ENCODE results near the gene KIF25.

KIF25 gene

DNA sequence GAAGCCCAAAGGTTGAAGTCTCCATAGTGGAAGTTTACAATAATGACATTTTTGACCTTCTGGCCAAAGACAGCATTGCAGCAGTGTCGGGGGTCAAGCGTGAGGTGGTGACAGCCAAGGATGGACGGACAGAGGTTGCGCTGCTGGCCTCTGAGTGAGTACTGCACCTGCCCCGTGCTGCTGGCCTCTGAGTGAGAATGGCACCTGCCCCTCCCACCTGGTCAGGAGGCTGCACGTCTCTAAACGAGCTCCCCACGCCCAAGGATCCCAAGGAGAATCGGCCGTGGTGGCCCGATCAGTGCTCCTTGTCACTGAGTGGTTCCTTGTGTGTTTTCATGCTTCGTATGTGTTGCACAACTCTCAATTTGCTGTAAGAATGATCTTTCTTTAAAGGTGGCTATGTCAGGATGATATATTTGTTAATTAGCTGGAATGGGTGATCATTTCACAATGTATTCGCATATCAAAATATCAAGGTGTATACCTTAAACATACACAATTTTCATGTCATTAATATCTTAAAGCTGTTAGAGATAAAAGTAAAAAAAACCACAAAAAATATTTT lies 41.2 kb downstream of the KIF25 start:
- H3K9ac ChIP-seq (ENCODE audit: low read length) = no peak overlapping the region
- H3K27me3 ChIP-seq (ENCODE audit: control insufficient read depth, insufficient read depth, low read length) = no peaks in the 10 kb centered on the region
- H3K4me3 ChIP-seq (ENCODE audit: low read depth, low read length) = no peak overlapping the region
- no peaks in the 10 kb centered on the region for H3K36me3 ChIP-seq (ENCODE audit: control insufficient read depth, insufficient read depth, low read length)
- H3K9me3 ChIP-seq (ENCODE audit: control insufficient read depth, insufficient read depth, low read depth, low read length) = peaks cover 49% of the 10 kb centered on the region
- peaks cover 12% of the 10 kb centered on the region for H3K4me1 ChIP-seq (ENCODE audit: control insufficient read depth, insufficient read depth, low read length)
- H3K27ac ChIP-seq (ENCODE audit: low read depth, low read length) = no peak overlapping the region

DNA sequence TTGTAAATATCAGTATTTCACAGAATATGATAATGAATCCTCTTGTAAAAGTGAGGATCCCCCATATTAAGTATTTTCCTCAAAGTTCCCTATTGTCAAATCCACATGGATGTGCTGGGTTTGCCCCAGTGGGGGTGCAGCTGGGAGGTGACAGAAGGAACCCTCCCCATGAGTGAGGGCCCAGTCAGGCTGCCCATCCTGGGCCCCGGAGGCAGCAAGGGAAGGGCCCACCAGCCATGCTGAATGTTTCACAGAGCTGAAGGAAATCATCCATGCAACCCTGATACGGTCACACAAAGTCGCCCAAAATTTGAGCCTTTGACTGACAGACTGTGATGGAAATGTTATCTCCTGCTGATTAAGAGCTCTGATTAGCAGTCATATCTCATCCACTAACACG lies 41.8 kb downstream of the KIF25 start:
- H3K36me3 ChIP-seq (ENCODE audit: control insufficient read depth, insufficient read depth, low read length) = no peaks in the 10 kb centered on the region
- no peaks in the 10 kb centered on the region for H3K27me3 ChIP-seq (ENCODE audit: control insufficient read depth, insufficient read depth, low read length)
- H3K9me3 ChIP-seq (ENCODE audit: control insufficient read depth, insufficient read depth, low read depth, low read length) = peaks cover 49% of the 10 kb centered on the region
- no peak overlapping the region for H3K27ac ChIP-seq (ENCODE audit: low read depth, low read length)
- H3K4me1 ChIP-seq (ENCODE audit: control insufficient read depth, insufficient read depth, low read length) = peaks cover 12% of the 10 kb centered on the region
- no peak overlapping the region for H3K4me3 ChIP-seq (ENCODE audit: low read depth, low read length)
- H3K9ac ChIP-seq (ENCODE audit: low read length) = no peak overlapping the region

- H3K9me3 ChIP-seq (ENCODE audit: control insufficient read depth, insufficient read depth, low read depth, low read length) = peaks cover 49% of the 10 kb centered on the region
- no peak overlapping the region for H3K27ac ChIP-seq (ENCODE audit: low read depth, low read length)
- H3K9ac ChIP-seq (ENCODE audit: low read length) = no peak overlapping the region
- H3K4me1 ChIP-seq (ENCODE audit: control insufficient read depth, insufficient read depth, low read length) = peaks cover 12% of the 10 kb centered on the region
- no peaks in the 10 kb centered on the region for H3K36me3 ChIP-seq (ENCODE audit: control insufficient read depth, insufficient read depth, low read length)
- no peak overlapping the region for H3K4me3 ChIP-seq (ENCODE audit: low read depth, low read length)
- no peaks in the 10 kb centered on the region for H3K27me3 ChIP-seq (ENCODE audit: control insufficient read depth, insufficient read depth, low read length)
Observed at GRCh38 chr6:168039849-168040248, 42.4 kb downstream of the KIF25 start.

GRCh38 chr6:168040856-168041496 lies 43.5 kb downstream of the KIF25 start:
- Histone ChIP-seq H3K9ac (ENCODE audit: low read length) (no peak overlapping the region), H3K4me1 (ENCODE audit: control insufficient read depth, insufficient read depth, low read length) (peaks cover 6% of the 10 kb centered on the region; the same call in 1 of the 2 replicates), H3K4me3 (ENCODE audit: low read depth, low read length) (no peak overlapping the region), H3K27ac (ENCODE audit: low read depth, low read length) (no peak overlapping the region), H3K9me3 (ENCODE audit: control insufficient read depth, insufficient read depth, low read depth, low read length) (peaks cover 46% of the 10 kb centered on the region), H3K27me3 (ENCODE audit: control insufficient read depth, insufficient read depth, low read length) (no peaks in the 10 kb centered on the region), H3K36me3 (ENCODE audit: control insufficient read depth, insufficient read depth, low read length) (no peaks in the 10 kb centered on the region)

- Histone ChIP-seq H3K27ac (ENCODE audit: low read depth, low read length) (no peak overlapping the region), H3K9me3 (ENCODE audit: control insufficient read depth, insufficient read depth, low read depth, low read length) (peaks cover 46% of the 10 kb centered on the region), H3K4me1 (ENCODE audit: control insufficient read depth, insufficient read depth, low read length) (no peaks in the 10 kb centered on the region; the same call in 1 of the 2 replicates), H3K4me3 (ENCODE audit: low read depth, low read length) (no peak overlapping the region), H3K36me3 (ENCODE audit: control insufficient read depth, insufficient read depth, low read length) (no peaks in the 10 kb centered on the region), H3K27me3 (ENCODE audit: control insufficient read depth, insufficient read depth, low read length) (no peaks in the 10 kb centered on the region), H3K9ac (ENCODE audit: low read length) (no peak overlapping the region)
Observed at GRCh38 chr6:168041928-168042327, 44.5 kb downstream of the KIF25 start.

- no peak overlapping the region for H3K9ac ChIP-seq (ENCODE audit: low read length)
- H3K27ac ChIP-seq (ENCODE audit: low read depth, low read length) = no peak overlapping the region
- H3K9me3 ChIP-seq (ENCODE audit: control insufficient read depth, insufficient read depth, low read depth, low read length) = peaks cover 42% of the 10 kb centered on the region
Observed at GRCh38 chr6:168042426-168043192, 45.1 kb downstream of the KIF25 start.

GRCh38 chr6:168043193-168043847 lies 45.8 kb downstream of the KIF25 start:
- Histone ChIP-seq H3K4me1 (ENCODE audit: control insufficient read depth, insufficient read depth, low read length) (no peaks in the 10 kb centered on the region; the same call in 1 of the 2 replicates), H3K27ac (ENCODE audit: low read depth, low read length) (no peak overlapping the region), H3K36me3 (ENCODE audit: control insufficient read depth, insufficient read depth, low read length) (no peaks in the 10 kb centered on the region), H3K4me3 (ENCODE audit: low read depth, low read length) (no peak overlapping the region), H3K9me3 (ENCODE audit: control insufficient read depth, insufficient read depth, low read depth, low read length) (peaks cover 36% of the 10 kb centered on the region), H3K27me3 (ENCODE audit: control insufficient read depth, insufficient read depth, low read length) (no peaks in the 10 kb centered on the region), H3K9ac (ENCODE audit: low read length) (no peak overlapping the region)

More at GRCh38 chr6:168042426-168043192, 45.1 kb downstream of the KIF25 start:
- Histone ChIP-seq H3K4me1 (ENCODE audit: control insufficient read depth, insufficient read depth, low read length) (no peaks in the 10 kb centered on the region; the same call in 1 of the 2 replicates), H3K36me3 (ENCODE audit: control insufficient read depth, insufficient read depth, low read length) (no peaks in the 10 kb centered on the region), H3K4me3 (ENCODE audit: low read depth, low read length) (no peak overlapping the region), H3K27me3 (ENCODE audit: control insufficient read depth, insufficient read depth, low read length) (no peaks in the 10 kb centered on the region)

GRCh38 chr6:168043848-168044415 lies 46.5 kb downstream of the KIF25 start:
- Histone ChIP-seq H3K36me3 (ENCODE audit: control insufficient read depth, insufficient read depth, low read length) (no peaks in the 10 kb centered on the region), H3K27me3 (ENCODE audit: control insufficient read depth, insufficient read depth, low read length) (no peaks in the 10 kb centered on the region), H3K4me3 (ENCODE audit: low read depth, low read length) (no peak overlapping the region), H3K4me1 (ENCODE audit: control insufficient read depth, insufficient read depth, low read length) (no peaks in the 10 kb centered on the region; the same call in 1 of the 2 replicates), H3K9me3 (ENCODE audit: control insufficient read depth, insufficient read depth, low read depth, low read length) (peaks cover 31% of the 10 kb centered on the region), H3K9ac (ENCODE audit: low read length) (no peak overlapping the region), H3K27ac (ENCODE audit: low read depth, low read length) (no peak overlapping the region)

DNA sequence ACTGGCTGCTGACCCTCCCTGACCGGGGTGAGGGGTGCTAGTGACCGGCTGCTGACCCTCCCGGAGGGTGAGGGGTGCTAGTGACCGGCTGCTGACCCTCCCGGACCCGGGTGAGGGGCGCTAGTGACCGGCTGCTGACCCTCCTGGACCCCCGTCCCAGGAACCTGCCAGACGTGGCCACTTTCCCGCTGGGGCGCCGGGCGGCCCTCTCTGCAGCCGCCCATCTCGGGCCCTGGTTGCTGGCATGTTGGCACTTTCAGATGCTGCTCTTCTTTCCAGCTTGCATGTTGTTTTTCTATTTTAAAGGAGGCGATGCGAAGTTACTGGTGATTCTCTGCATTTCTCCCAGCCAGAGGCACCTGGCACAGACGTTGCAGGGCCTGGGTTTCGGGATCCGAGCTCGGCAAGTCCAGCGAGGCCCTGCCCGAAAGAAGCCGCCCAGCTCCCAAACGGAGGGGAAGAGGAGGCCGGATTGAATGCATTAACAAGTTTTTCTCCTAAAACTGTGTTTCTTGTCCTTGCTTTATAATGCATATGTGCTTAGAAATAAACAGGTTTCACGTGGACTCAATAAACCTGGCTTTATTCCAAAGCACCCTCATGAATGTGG lies 47.2 kb downstream of the KIF25 start:
- Histone ChIP-seq H3K27ac (ENCODE audit: low read depth, low read length) (no peak overlapping the region), H3K4me1 (ENCODE audit: control insufficient read depth, insufficient read depth, low read length) (no peaks in the 10 kb centered on the region; the same call in 1 of the 2 replicates), H3K4me3 (ENCODE audit: low read depth, low read length) (no peak overlapping the region), H3K9ac (ENCODE audit: low read length) (no peak overlapping the region), H3K9me3 (ENCODE audit: control insufficient read depth, insufficient read depth, low read depth, low read length) (peaks cover 24% of the 10 kb centered on the region), H3K27me3 (ENCODE audit: control insufficient read depth, insufficient read depth, low read length) (no peaks in the 10 kb centered on the region), H3K36me3 (ENCODE audit: control insufficient read depth, insufficient read depth, low read length) (no peaks in the 10 kb centered on the region)

DNA sequence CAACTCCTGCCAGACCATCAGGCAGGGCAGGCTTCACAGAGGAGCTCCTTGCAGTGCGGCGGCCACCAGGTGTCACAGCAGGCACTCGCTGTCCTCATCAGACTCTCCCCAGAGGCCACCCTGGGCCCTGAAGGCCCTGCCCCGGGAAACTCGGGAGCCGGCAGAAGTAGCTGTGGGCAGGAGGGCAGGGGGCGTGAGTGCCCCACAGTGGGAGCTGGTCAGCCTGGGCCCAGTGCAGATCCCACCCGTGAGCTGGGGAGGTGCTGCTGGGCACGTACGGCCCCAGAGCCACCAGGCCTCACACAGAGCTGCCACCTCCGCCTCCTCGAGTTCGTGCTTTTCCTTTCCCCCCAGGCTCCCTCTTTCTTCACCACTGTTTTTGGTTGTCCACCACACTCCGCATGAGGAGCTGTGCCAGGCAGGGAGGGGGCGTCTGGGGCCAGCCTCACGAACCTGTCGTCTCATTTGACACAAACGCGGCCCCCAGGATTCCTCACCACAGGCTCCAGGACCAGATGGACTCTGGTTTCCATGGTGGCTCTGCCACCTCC lies 47.7 kb downstream of the KIF25 start:
- Histone ChIP-seq H3K27ac (ENCODE audit: low read depth, low read length) (no peak overlapping the region), H3K27me3 (ENCODE audit: control insufficient read depth, insufficient read depth, low read length) (no peaks in the 10 kb centered on the region), H3K4me1 (ENCODE audit: control insufficient read depth, insufficient read depth, low read length) (no peaks in the 10 kb centered on the region; the same call in 1 of the 2 replicates), H3K9ac (ENCODE audit: low read length) (no peak overlapping the region), H3K9me3 (ENCODE audit: control insufficient read depth, insufficient read depth, low read depth, low read length) (peaks cover 19% of the 10 kb centered on the region), H3K36me3 (ENCODE audit: control insufficient read depth, insufficient read depth, low read length) (no peaks in the 10 kb centered on the region), H3K4me3 (ENCODE audit: low read depth, low read length) (no peak overlapping the region)

Measured in HUES6 (cell line).